Thymus (tissue), 11 donors: ENCODE measurements around the gene DDIT3. TPM values are rescaled to one million over a fixed set of nuclear protein-coding genes. Genes with fewer than 3 reads are reported as not detected.
"Not testable (repeated sequence)": the region's sequence is repeated elsewhere in the genome, so short reads cannot be mapped to it uniquely, and the experiment has no call there.

Source experiments
- DNase-seq, 9 donors: peaks; one replicate each; pipeline ENCODE4 v3.0.0-alpha.2; 2013; ENCODE audit warnings: low spot score in 9 of 9, low read depth in 6 of 9, missing footprints in 1 of 9
- H3K27ac ChIP-seq, 2 donors: one replicate each; pipeline ENCODE4 v1.5.1; 2013; ENCODE audit warnings: control low read depth in 1 of 2, low read depth in 1 of 2, low read length in 1 of 2, mild to moderate bottlenecking in 1 of 2, moderate library complexity in 1 of 2
- H3K27me3 ChIP-seq, 2 donors: one replicate each; pipeline ENCODE4 v1.5.1; 2013; ENCODE audit warnings: low read length in 1 of 2; ENCODE audit not compliant: control insufficient read depth in 2 of 2, insufficient read depth in 1 of 2
- H3K36me3 ChIP-seq, 2 donors: one replicate each; pipeline ENCODE4 v1.5.1; 2013; ENCODE audit warnings: low read length in 1 of 2, mild to moderate bottlenecking in 1 of 2, moderate library complexity in 1 of 2; ENCODE audit not compliant: control insufficient read depth in 2 of 2, insufficient read depth in 2 of 2
- H3K4me1 ChIP-seq, 2 donors: one replicate each; pipeline ENCODE4 v1.5.1; 2013; ENCODE audit warnings: low read length in 2 of 2; ENCODE audit not compliant: control insufficient read depth in 2 of 2, insufficient read depth in 2 of 2
- H3K4me3 ChIP-seq, 2 donors: one replicate each; pipeline ENCODE4 v1.5.1; 2013; ENCODE audit warnings: low read length in 2 of 2, control low read depth in 1 of 2, mild to moderate bottlenecking in 1 of 2
- H3K9me3 ChIP-seq, 2 donors: one replicate each; pipeline ENCODE4 v1.5.1; 2013; ENCODE audit warnings: low read length in 1 of 2, mild to moderate bottlenecking in 1 of 2; ENCODE audit not compliant: control insufficient read depth in 2 of 2, insufficient read depth in 1 of 2
- WGBS: extraction: QIAGEN DNeasy Blood & Tissue Kit; methylation state at CpG from one replicate; pipeline ENCODE4 v1.1.7; 2013; 5-methylcytosine and 5-hydroxymethylcytosine counted together
- polyA plus RNA-seq: library from polyadenylated mRNA; stranded (reverse); fragments of 200-250 nt; gene quantifications from one replicate; pipeline ENCODE4 v1.2.3, GENCODE V29; 2013
- total RNA-seq: library from RNA; stranded (reverse); fragments of 120-200 nt; gene quantifications from one replicate; pipeline ENCODE4 v1.2.4, GENCODE V29; 2013
- donor health status: healthy.

The DDIT3 gene
- total and polyA plus RNA-seq, 2 donors, result 25.0 to 43.4 TPM

- no peak overlapping the region for H3K27ac ChIP-seq
Observed at GRCh38 chr12:57497223-57498131, 22.8 kb downstream of the DDIT3 start.

GRCh38 chr12:57496822-57497221, 23.5 kb downstream of the DDIT3 start:
- H3K36me3 ChIP-seq, result peaks cover 47 to 62% of the 10 kb centered on the region in 2 donors
- H3K4me3 ChIP-seq, result no peak overlapping the region
- no peaks in the 10 kb centered on the region for H3K27me3 ChIP-seq
- H3K9me3 ChIP-seq, result no peaks in the 10 kb centered on the region
- H3K27ac ChIP-seq, result no peak overlapping the region
- H3K4me1 ChIP-seq, result no peaks in the 10 kb centered on the region
- DNase-seq, result no peak

More at GRCh38 chr12:57497223-57498131, 22.8 kb downstream of the DDIT3 start:
- DNase-seq, result no peak
- no peaks in the 10 kb centered on the region for H3K9me3 ChIP-seq
- H3K4me3 ChIP-seq, result no peak overlapping the region
- H3K4me1 ChIP-seq, result no peaks in the 10 kb centered on the region
- no peaks in the 10 kb centered on the region for H3K27me3 ChIP-seq
- peaks cover 48 to 66% of the 10 kb centered on the region in 2 donors for H3K36me3 ChIP-seq
- 97% methylated on average over 12 of the region's 12 CpGs for WGBS

GRCh38 chr12:57495051-57495701, 25.1 kb downstream of the DDIT3 start:
- not testable (repeated sequence) for H3K9me3 ChIP-seq, DNase-seq, H3K27ac ChIP-seq, H3K4me1 ChIP-seq, H3K4me3 ChIP-seq, H3K27me3 ChIP-seq
- WGBS, result over 99% methylated on average over 45 of the region's 48 CpGs
- H3K36me3 ChIP-seq, result peaks cover 54 to 61% of the 10 kb centered on the region in 2 donors

- Histone ChIP-seq H3K9me3 (no peaks in the 10 kb centered on the region), H3K4me1 (peaks cover 8 to 17% of the 10 kb centered on the region in 2 donors), H3K4me3 (no peak overlapping the region), H3K27me3 (no peaks in the 10 kb centered on the region), H3K27ac (no peak overlapping the region), H3K36me3 (peaks cover 42 to 46% of the 10 kb centered on the region in 2 donors)
- 96% methylated on average over 15 of the region's 15 CpGs for WGBS
- DNase-seq, result peak in 1 of 9 donors; percentile 14
Observed at GRCh38 chr12:57491393-57492280, 28.7 kb downstream of the DDIT3 start.

- H3K4me1 ChIP-seq, result peaks cover 8 to 17% of the 10 kb centered on the region in 2 donors
- 97% methylated on average over 4 of the region's 4 CpGs for WGBS
- no peak overlapping the region for H3K4me3 ChIP-seq
- no peaks in the 10 kb centered on the region for H3K9me3 ChIP-seq
- H3K27me3 ChIP-seq, result no peaks in the 10 kb centered on the region
- no peak overlapping the region for H3K27ac ChIP-seq
- DNase-seq, result no peak
- H3K36me3 ChIP-seq, result peaks cover 38 to 39% of the 10 kb centered on the region in 2 donors
Observed at GRCh38 chr12:57490126-57490525, 30.2 kb downstream of the DDIT3 start.

- Histone ChIP-seq H3K27me3 (no peaks in the 10 kb centered on the region), H3K36me3 (peaks cover 35 to 39% of the 10 kb centered on the region in 2 donors), H3K4me3 (peak overlapping the region in 1 of 2 donors; percentile 96), H3K4me1 (peaks cover 8 to 17% of the 10 kb centered on the region in 2 donors), H3K9me3 (no peaks in the 10 kb centered on the region), H3K27ac (no peak overlapping the region)
- no peak for DNase-seq
- WGBS, result 96% methylated on average over 5 of the region's 5 CpGs
Observed at GRCh38 chr12:57489157-57489641, 31.1 kb downstream of the DDIT3 start.

GRCh38 chr12:57488402-57489156, 31.7 kb downstream of the DDIT3 start:
- H3K27ac ChIP-seq, result peak overlapping the region; percentile 26 to 79
- H3K36me3 ChIP-seq, result peaks cover 35 to 37% of the 10 kb centered on the region in 2 donors
- H3K27me3 ChIP-seq, result no peaks in the 10 kb centered on the region
- peak in 1 of 9 donors; percentile 23 for DNase-seq
- H3K4me1 ChIP-seq, result peaks cover 8 to 17% of the 10 kb centered on the region in 2 donors
- peak overlapping the region; percentile 64 to 96 for H3K4me3 ChIP-seq
- H3K9me3 ChIP-seq, result no peaks in the 10 kb centered on the region
- 41% methylated on average over 11 of the region's 11 CpGs for WGBS
